ENCODE measurements around the gene DEPDC5. TPM values are rescaled to one million over a fixed set of nuclear protein-coding genes. Genes with fewer than 3 reads are reported as not detected.

Gene DEPDC5
- total RNA-seq, 1 experiment from 2014 or later, result 13.3 TPM

DNA sequence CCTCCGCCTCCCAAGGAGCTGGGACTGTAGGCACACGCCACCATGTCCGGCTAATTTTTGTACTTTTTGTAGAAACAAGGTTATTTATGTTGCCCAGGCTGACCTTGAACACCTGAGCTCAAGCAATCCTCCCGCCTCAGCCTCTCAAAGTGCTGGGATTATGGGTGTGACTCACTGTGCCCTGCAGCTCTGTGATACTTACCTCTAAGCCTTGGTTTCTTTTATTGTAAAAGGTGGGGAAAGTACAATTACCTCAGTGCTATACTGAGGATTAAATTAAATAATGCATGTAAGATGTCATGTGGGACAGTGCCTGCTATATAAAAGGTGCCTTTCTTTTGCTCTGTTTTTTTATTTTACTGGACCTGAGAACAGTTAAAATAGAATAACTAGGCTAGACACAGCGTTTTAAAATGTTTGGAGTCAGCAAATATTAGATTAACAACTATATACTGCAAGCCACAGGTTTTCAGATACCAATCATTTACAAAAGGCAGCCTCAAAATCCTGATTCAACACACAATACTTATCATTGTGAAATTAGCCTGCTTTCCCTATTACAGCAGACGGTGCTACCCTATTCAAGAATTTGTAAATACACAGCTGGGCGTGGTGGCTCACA, 33.9 kb upstream of the DEPDC5 start:
- Mint-ChIP-seq H3K4me1 (ENCODE audit: insufficient read depth, unreplicated experiment) (no peaks in the 10 kb centered on the region), H3K36me3 (ENCODE audit: insufficient read depth, unreplicated experiment) (peaks cover 86% of the 10 kb centered on the region), H3K4me3 (ENCODE audit: unreplicated experiment) (no peak overlapping the region), H3K27ac (ENCODE audit: low read depth, unreplicated experiment) (no peak overlapping the region), H3K27me3 (ENCODE audit: insufficient read depth, unreplicated experiment) (no peaks in the 10 kb centered on the region), H3K9me3 (ENCODE audit: unreplicated experiment) (no peaks in the 10 kb centered on the region)
- intact Hi-C loops (cut with micrococcal nuclease), result no loop called here
- TF ChIP-seq, protein P1, sequence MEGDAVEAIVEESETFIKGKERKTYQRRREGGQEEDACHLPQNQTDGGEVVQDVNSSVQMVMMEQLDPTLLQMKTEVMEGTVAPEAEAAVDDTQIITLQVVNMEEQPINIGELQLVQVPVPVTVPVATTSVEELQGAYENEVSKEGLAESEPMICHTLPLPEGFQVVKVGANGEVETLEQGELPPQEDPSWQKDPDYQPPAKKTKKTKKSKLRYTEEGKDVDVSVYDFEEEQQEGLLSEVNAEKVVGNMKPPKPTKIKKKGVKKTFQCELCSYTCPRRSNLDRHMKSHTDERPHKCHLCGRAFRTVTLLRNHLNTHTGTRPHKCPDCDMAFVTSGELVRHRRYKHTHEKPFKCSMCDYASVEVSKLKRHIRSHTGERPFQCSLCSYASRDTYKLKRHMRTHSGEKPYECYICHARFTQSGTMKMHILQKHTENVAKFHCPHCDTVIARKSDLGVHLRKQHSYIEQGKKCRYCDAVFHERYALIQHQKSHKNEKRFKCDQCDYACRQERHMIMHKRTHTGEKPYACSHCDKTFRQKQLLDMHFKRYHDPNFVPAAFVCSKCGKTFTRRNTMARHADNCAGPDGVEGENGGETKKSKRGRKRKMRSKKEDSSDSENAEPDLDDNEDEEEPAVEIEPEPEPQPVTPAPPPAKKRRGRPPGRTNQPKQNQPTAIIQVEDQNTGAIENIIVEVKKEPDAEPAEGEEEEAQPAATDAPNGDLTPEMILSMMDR (IDR thresholded peaks at IDR 0.05; ENCODE audit: unreplicated experiment), result no peak
- CTCF ChIA-PET, result interaction anchor here (0.7 to 0.8 kb wide), 2 partner anchors 27 to 240 kb away, joined by 3 read pairs; no protein-coding TSS in a partner anchor
- BruUV-seq (replicated peaks), result no TSS peak
- POLR2A ChIA-PET, result no interaction called here
- peak; percentile 2 for DNase-seq (ENCODE audit: unreplicated experiment)

DNA sequence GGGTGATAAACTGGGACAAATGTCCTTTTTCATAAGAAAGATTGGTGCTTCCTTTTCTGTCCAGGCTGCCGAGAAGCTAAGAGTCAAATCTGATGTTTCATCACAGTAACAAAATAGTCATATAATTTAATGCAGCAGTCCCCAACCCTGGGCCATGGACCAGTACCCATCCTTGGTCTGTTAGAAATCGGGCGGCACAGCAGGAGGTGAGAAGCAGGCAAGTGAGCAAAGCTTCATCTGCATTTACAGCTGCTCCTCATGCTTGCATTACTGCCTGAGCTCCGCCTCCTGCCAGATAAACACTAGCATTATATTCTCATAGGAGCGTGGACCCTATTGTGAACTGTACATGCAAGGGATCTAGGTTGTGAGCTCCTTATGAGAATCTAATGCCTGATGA, 30.1 kb upstream of the DEPDC5 start:
- H3K4me3 Mint-ChIP-seq (ENCODE audit: unreplicated experiment), result no peak overlapping the region
- H3K4me1 Mint-ChIP-seq (ENCODE audit: insufficient read depth, unreplicated experiment), result no peaks in the 10 kb centered on the region
- no peak overlapping the region for H3K27ac Mint-ChIP-seq (ENCODE audit: low read depth, unreplicated experiment)
- CTCF ChIA-PET, result interaction anchor here (0.5 to 0.9 kb wide), 4 partner anchors 21 to 1339 kb away, joined by 3 to 5 read pairs (median 3); no protein-coding TSS in a partner anchor
- H3K27me3 Mint-ChIP-seq (ENCODE audit: insufficient read depth, unreplicated experiment), result no peaks in the 10 kb centered on the region
- intact Hi-C loops (cut with micrococcal nuclease), result no loop called here
- peaks cover 59% of the 10 kb centered on the region for H3K36me3 Mint-ChIP-seq (ENCODE audit: insufficient read depth, unreplicated experiment)
- TF ChIP-seq, protein P1 (IDR thresholded peaks at IDR 0.05; ENCODE audit: unreplicated experiment), result no peak
- no peak for DNase-seq (ENCODE audit: unreplicated experiment)
- POLR2A ChIA-PET, result interaction anchor here (1.0 kb wide), 2 partner anchors 41 to 58 kb away, joined by 4 read pairs; no protein-coding TSS in a partner anchor
- BruUV-seq (replicated peaks), result no TSS peak
- no peaks in the 10 kb centered on the region for H3K9me3 Mint-ChIP-seq (ENCODE audit: unreplicated experiment)

DNA sequence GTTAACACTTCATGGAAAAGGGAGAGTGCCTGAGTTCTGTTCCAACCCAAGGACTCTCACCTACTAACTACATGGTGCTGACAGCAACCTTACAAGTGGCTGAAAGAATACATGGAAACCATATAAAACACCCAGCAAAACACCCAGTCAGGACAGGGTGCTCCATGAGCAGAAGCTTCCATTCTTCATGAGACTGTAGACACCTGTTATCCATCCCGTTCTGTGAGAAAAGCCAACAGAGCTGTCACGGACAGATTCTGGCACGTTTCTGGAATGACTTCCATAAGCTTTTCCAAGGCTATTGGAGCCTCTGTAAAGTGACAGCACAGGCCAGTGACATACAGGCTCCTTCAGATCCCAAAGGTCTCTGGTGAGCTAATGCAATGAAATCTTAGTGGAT, 27.1 kb upstream of the DEPDC5 start:
- no peak overlapping the region for H3K4me3 Mint-ChIP-seq (ENCODE audit: unreplicated experiment)
- intact Hi-C loops (cut with micrococcal nuclease), result no loop called here
- H3K27me3 Mint-ChIP-seq (ENCODE audit: insufficient read depth, unreplicated experiment), result no peaks in the 10 kb centered on the region
- H3K9me3 Mint-ChIP-seq (ENCODE audit: unreplicated experiment), result no peaks in the 10 kb centered on the region
- no peak for DNase-seq (ENCODE audit: unreplicated experiment)
- no TSS peak for BruUV-seq (replicated peaks)
- no peak overlapping the region for H3K27ac Mint-ChIP-seq (ENCODE audit: low read depth, unreplicated experiment)
- ChIA-PET CTCF (no interaction called here), POLR2A (interaction anchor here (1.1 kb wide), 1 partner anchor 35 kb away, joined by 4 read pairs; no protein-coding TSS in a partner anchor)
- TF ChIP-seq, protein P1 (IDR thresholded peaks at IDR 0.05; ENCODE audit: unreplicated experiment), result no peak
- H3K4me1 Mint-ChIP-seq (ENCODE audit: insufficient read depth, unreplicated experiment), result no peaks in the 10 kb centered on the region
- peaks cover 49% of the 10 kb centered on the region for H3K36me3 Mint-ChIP-seq (ENCODE audit: insufficient read depth, unreplicated experiment)

DNA sequence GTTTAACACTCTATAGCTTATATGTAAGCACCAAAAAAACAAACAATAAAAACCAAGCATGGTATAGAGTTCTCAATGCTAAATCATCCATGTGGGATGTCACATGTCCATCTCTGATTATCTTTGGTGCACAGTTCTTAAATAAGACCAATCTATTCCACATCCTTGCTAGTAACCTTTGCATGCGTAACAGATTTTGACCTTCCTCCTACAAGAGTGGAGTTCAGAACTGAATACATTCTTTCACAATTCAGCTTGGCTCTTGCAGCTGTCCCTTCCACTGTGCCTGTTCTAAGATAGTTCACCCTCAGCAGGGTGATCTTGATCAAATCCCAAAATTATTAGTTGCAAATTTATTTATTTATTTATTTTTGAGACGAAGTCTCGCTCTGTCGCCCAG, 25.0 kb upstream of the DEPDC5 start:
- no peak overlapping the region for H3K27ac Mint-ChIP-seq (ENCODE audit: low read depth, unreplicated experiment)
- no TSS peak for BruUV-seq (replicated peaks)
- H3K27me3 Mint-ChIP-seq (ENCODE audit: insufficient read depth, unreplicated experiment), result no peaks in the 10 kb centered on the region
- ChIA-PET CTCF (interaction anchor here (0.7 kb wide), 1 partner anchor 24 kb away, joined by 3 read pairs; no protein-coding TSS in a partner anchor), POLR2A (interaction anchor here (1.2 kb wide), 2 partner anchors 15 to 67 kb away, joined by 3 to 5 read pairs; partner anchors contain the start of gene PISD)
- H3K9me3 Mint-ChIP-seq (ENCODE audit: unreplicated experiment), result no peaks in the 10 kb centered on the region
- intact Hi-C loops (cut with micrococcal nuclease), result no loop called here
- no peak overlapping the region for H3K4me3 Mint-ChIP-seq (ENCODE audit: unreplicated experiment)
- H3K4me1 Mint-ChIP-seq (ENCODE audit: insufficient read depth, unreplicated experiment), result peaks cover 4% of the 10 kb centered on the region
- peaks cover 40% of the 10 kb centered on the region for H3K36me3 Mint-ChIP-seq (ENCODE audit: insufficient read depth, unreplicated experiment)
- no peak for DNase-seq (ENCODE audit: unreplicated experiment)
- TF ChIP-seq, protein P1 (IDR thresholded peaks at IDR 0.05; ENCODE audit: unreplicated experiment), result no peak

All from MCF 10A (cell line).